Transverse colon (tissue), 4 donors: ENCODE measurements around the gene FKRP. TPM values are rescaled to one million over a fixed set of nuclear protein-coding genes. Genes with fewer than 3 reads are reported as not detected.

Experiments
- DNase-seq: peaks from one replicate; pipeline ENCODE4 v3.0.0-alpha.2; 2019
- H3K27ac ChIP-seq, 4 donors: fragments of 200-600 bp; sonication (generic); 2 replicates each; pipeline ENCODE4 v1.5.1; 2016 to 2018; ENCODE audit warnings: inconsistent platforms in 4 of 4
- H3K27me3 ChIP-seq: fragments of 200-600 bp; sonication (generic); 2 replicates; pipeline ENCODE4 v1.5.1; 2017; ENCODE audit warnings: inconsistent platforms
- H3K36me3 ChIP-seq, 4 donors: fragments of 200-600 bp; sonication (generic); 2 replicates each; pipeline ENCODE4 v1.5.1; 2017 to 2019; ENCODE audit warnings: inconsistent platforms in 4 of 4
- H3K4me1 ChIP-seq, 4 donors: fragments of 200-600 bp; sonication (generic); 2 replicates each; pipeline ENCODE4 v1.5.1; 2017 to 2020; ENCODE audit warnings: inconsistent platforms in 4 of 4
- H3K4me3 ChIP-seq, 4 donors: fragments of 200-600 bp; sonication (generic); 1 replicate in 1 of 4; 2 replicates in 3 of 4; pipeline versions ENCODE4 v1.5.1 to v1.6.1; 2017 to 2019; ENCODE audit warnings: inconsistent platforms in 4 of 4
- H3K9me3 ChIP-seq, 2 donors: fragments of 200-600 bp; sonication (generic); 2 replicates each; pipeline ENCODE4 v1.5.1; 2017 to 2019; ENCODE audit warnings: inconsistent platforms in 2 of 2
- CTCF ChIP-seq, 5 experiments: fragments of 200-600 bp in 3 of 5; fragments of 450-650 bp in 2 of 5; sonication (generic) in 3 of 5; IDR thresholded peaks; 1 replicate in 2 of 5; 2 replicates in 3 of 5; pipeline ENCODE4 v1.5.1; 2016 to 2017; ENCODE audit warnings: antibody characterized with exemption in 5 of 5, inconsistent platforms in 3 of 5, mild to moderate bottlenecking in 2 of 5, moderate library complexity in 1 of 5
- EP300 ChIP-seq: sonication (generic); formaldehyde crosslinking; IDR thresholded peaks from one replicate; pipeline ENCODE4 v1.6.1; 2017; ENCODE audit warnings: antibody characterized with exemption, low read depth
- POLR2A ChIP-seq: fragments of 450-650 bp; IDR thresholded peaks from one replicate; pipeline ENCODE4 v1.6.1; 2016; ENCODE audit warnings: antibody characterized with exemption, mild to moderate bottlenecking, moderate library complexity
- POLR2AphosphoS5 ChIP-seq, 3 donors: sonication (generic); formaldehyde crosslinking; IDR thresholded peaks; one replicate each; pipeline ENCODE4 v1.6.1; 2016; ENCODE audit warnings: antibody characterized with exemption in 3 of 3
- WGBS, 2 donors: methylation state at CpG; one replicate each; pipeline ENCODE4 v1.1.5; 2018; ENCODE audit warnings: low coverage in 1 of 2; 5-methylcytosine and 5-hydroxymethylcytosine counted together
- in situ Hi-C, 4 donors: fragments of 200-750 bp; cut with MboI; loops; one replicate each; pipeline versions ENCODE4 v1.15.0 to v1.15.1; 2017; ENCODE audit warnings: low sequenced_read_pairs in 3 of 4, low pct_ligation_motif_present in 1 of 4, low pct_unique_long_range_greater_than_20kb in 1 of 4
- intact Hi-C: fragments of 100-400 bp; cut with DNase I; formaldehyde crosslinking; loops from one replicate; pipeline ENCODE4 v1.15.1; 2023; ENCODE audit warnings: low total_unique reads
- total RNA-seq, 4 donors: library from RNA; depleted of rRNA; stranded (reverse); fragments of >200 nt; gene quantifications; one replicate each; pipeline ENCODE4 v1.1.0, GENCODE V29; 2016

FKRP gene
- total RNA-seq, 4 donors from 2014 or later = 9.7 to 16.1 (median 11.8) TPM

- WGBS, 2 donors = 74 to 82% methylated on average over 4 to 11 of the region's 11 CpGs
- no peak for DNase-seq
- Histone ChIP-seq H3K4me3 (no peak overlapping the region), H3K4me1 (no peaks in the 10 kb centered on the region), H3K36me3 (peaks cover 0 to 34% (median 17%) of the 10 kb centered on the region in 4 donors), H3K27me3 (no peaks in the 10 kb centered on the region), H3K27ac (peak overlapping the region in 2 of 4 donors; percentile 22 to 26), H3K9me3 (no peaks in the 10 kb centered on the region)
- TF ChIP-seq CTCF (IDR thresholded peaks at IDR 0.05) (no peak), EP300 (no peak), POLR2A (no peak), POLR2AphosphoS5 (IDR thresholded peaks at IDR 0.05) (no peak)
- in situ Hi-C loops (no loop called here), intact Hi-C loops (no loop called here)
Measured at GRCh38 chr19:46733690-46734292, 12.1 kb upstream of the FKRP start.

DNA sequence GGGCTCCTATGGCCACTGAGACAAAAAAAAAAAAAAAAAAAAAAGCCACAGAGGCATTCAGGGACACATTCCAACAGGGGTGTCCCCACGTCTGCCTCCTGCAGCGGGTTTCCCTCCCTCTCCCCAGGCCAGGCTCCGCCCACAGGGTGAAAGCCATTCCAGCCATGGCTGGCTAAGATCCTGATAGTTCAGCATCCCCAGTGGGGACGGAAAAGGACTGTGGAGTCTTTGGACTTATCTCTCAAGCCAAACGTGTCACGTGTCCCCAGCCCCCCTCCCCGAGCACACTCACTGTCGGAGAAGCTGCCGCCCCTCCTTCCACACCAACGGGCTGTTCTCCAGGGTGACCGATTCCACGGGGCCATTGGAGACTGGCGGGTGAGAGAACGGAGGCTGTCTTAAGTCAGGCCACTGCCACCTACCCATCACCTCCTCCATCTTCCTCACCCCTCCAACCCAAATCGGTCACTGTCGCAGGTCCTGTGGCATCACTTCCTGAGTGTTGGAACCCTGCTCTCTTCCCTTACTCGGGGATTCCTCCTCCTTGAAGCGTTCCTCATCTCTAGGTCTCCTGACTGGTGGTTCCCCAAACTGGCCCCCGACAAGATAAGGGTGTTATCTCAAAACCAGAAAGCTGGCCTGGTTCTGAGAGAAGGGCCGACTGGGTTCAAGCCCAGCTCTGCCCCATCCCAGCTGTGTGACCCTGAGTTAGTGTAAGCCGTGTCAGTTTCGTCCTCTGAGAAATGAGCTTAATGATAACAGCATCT, 9.1 kb upstream of the FKRP start:
- TF ChIP-seq EP300 (no peak), POLR2AphosphoS5 (IDR thresholded peaks at IDR 0.05) (no peak), CTCF (IDR thresholded peaks at IDR 0.05) (no peak), POLR2A (no peak)
- Histone ChIP-seq H3K27ac (no peak overlapping the region), H3K27me3 (no peaks in the 10 kb centered on the region), H3K36me3 (peaks cover 0 to 29% (median 13%) of the 10 kb centered on the region in 4 donors), H3K9me3 (no peaks in the 10 kb centered on the region), H3K4me1 (peaks cover 0 to 7% (median under 1%) of the 10 kb centered on the region in 4 donors), H3K4me3 (no peak overlapping the region)
- WGBS, 2 donors = 30 to 84% methylated on average over 2 to 22 of the region's 22 CpGs
- no peak for DNase-seq
- in situ Hi-C loops (no loop called here), intact Hi-C loops (no loop called here)

- no peak for TF ChIP-seq EP300
- TF ChIP-seq POLR2A = no peak
- no peak for TF ChIP-seq CTCF (IDR thresholded peaks at IDR 0.05)
- no peak for TF ChIP-seq POLR2AphosphoS5 (IDR thresholded peaks at IDR 0.05)
- Histone ChIP-seq H3K9me3 (no peaks in the 10 kb centered on the region), H3K27me3 (no peaks in the 10 kb centered on the region), H3K27ac (no peak overlapping the region), H3K36me3 (peaks cover 0 to 29% (median 13%) of the 10 kb centered on the region in 4 donors), H3K4me3 (no peak overlapping the region), H3K4me1 (peaks cover 0 to 7% (median 3%) of the 10 kb centered on the region in 4 donors)
- intact Hi-C loops (no loop called here), in situ Hi-C loops (no loop called here)
- DNase-seq = no peak
- 80% methylated on average over 7 of the region's 7 CpGs; no CpG with 5 or more reads in 1 of the 2 donors for WGBS, 2 donors
Measured at GRCh38 chr19:46737298-46737654, 8.6 kb upstream of the FKRP start.

- Histone ChIP-seq H3K27me3 (no peaks in the 10 kb centered on the region), H3K36me3 (peaks cover 0 to 25% (median 10%) of the 10 kb centered on the region in 4 donors), H3K4me3 (no peak overlapping the region), H3K9me3 (no peaks in the 10 kb centered on the region), H3K4me1 (peaks cover 0 to 8% (median 3%) of the 10 kb centered on the region in 4 donors), H3K27ac (no peak overlapping the region)
- no peak for DNase-seq
- in situ Hi-C loops = no loop called here
- TF ChIP-seq CTCF (IDR thresholded peaks at IDR 0.05) (no peak), EP300 (no peak), POLR2A (no peak), POLR2AphosphoS5 (IDR thresholded peaks at IDR 0.05) (no peak)
- intact Hi-C loops = no loop called here
- 83% methylated on average over 19 of the region's 19 CpGs; no CpG with 5 or more reads in 1 of the 2 donors for WGBS, 2 donors
Measured at GRCh38 chr19:46737761-46738171, 8.1 kb upstream of the FKRP start.
